ENCODE measurements around the gene ZNFX1.

ZNFX1 gene

GRCh38 chr20:49278818-49279676 lies 1.2 kb upstream of the ZNFX1 start:
- DNase-seq (ENCODE audit: low read depth), result no peak

GRCh38 chr20:49277786-49278035 lies 146 bp downstream of the ZNFX1 start:
- DNase-seq (ENCODE audit: low read depth), result no peak

GRCh38 chr20:49276961-49277785 lies 684 bp downstream of the ZNFX1 start:
- peak; percentile 64 for DNase-seq (ENCODE audit: low read depth)

- DNase-seq (ENCODE audit: low read depth), result no peak
Measured at GRCh38 chr20:49276161-49276960, 1.5 kb downstream of the ZNFX1 start.

- DNase-seq (ENCODE audit: low read depth), result no peak
Measured at GRCh38 chr20:49275636-49276035, 2.2 kb downstream of the ZNFX1 start.

GRCh38 chr20:49275216-49275615 lies 2.6 kb downstream of the ZNFX1 start:
- no peak for DNase-seq (ENCODE audit: low read depth)

GRCh38 chr20:49273696-49274277 lies 4.1 kb downstream of the ZNFX1 start:
- no peak for DNase-seq (ENCODE audit: low read depth)

GRCh38 chr20:49272654-49273053 lies 5.2 kb downstream of the ZNFX1 start:
- no peak for DNase-seq (ENCODE audit: low read depth)

GRCh38 chr20:49270736-49271135 lies 7.1 kb downstream of the ZNFX1 start:
- no peak for DNase-seq (ENCODE audit: low read depth)

GRCh38 chr20:49270177-49270576 lies 7.7 kb downstream of the ZNFX1 start:
- no peak for DNase-seq (ENCODE audit: low read depth)

GRCh38 chr20:49268600-49269365 lies 9.1 kb downstream of the ZNFX1 start:
- no peak for DNase-seq (ENCODE audit: low read depth)

- no peak for DNase-seq (ENCODE audit: low read depth)
Measured at GRCh38 chr20:49267327-49267726, 10.5 kb downstream of the ZNFX1 start.

GRCh38 chr20:49262444-49262843 lies 15.4 kb downstream of the ZNFX1 start:
- DNase-seq (ENCODE audit: low read depth), result no peak

GRCh38 chr20:49261173-49261572 lies 16.7 kb downstream of the ZNFX1 start:
- DNase-seq (ENCODE audit: low read depth), result no peak

- no peak for DNase-seq (ENCODE audit: low read depth)
Measured at GRCh38 chr20:49260218-49260617, 17.6 kb downstream of the ZNFX1 start.

GRCh38 chr20:49259799-49260198 lies 18.1 kb downstream of the ZNFX1 start:
- no peak for DNase-seq (ENCODE audit: low read depth)

- no peak for DNase-seq (ENCODE audit: low read depth)
Measured at GRCh38 chr20:49259284-49259683, 18.6 kb downstream of the ZNFX1 start.

GRCh38 chr20:49256261-49256660 lies 21.6 kb downstream of the ZNFX1 start:
- no peak for DNase-seq (ENCODE audit: low read depth)

- DNase-seq (ENCODE audit: low read depth), result no peak
Measured at GRCh38 chr20:49252556-49253350, 25.1 kb downstream of the ZNFX1 start.

GRCh38 chr20:49248879-49249665 lies 28.8 kb downstream of the ZNFX1 start:
- no peak for DNase-seq (ENCODE audit: low read depth)

All from activated T-cell treated with anti-CD3 and anti-CD28 coated beads for 48 hours (primary cell).